T-helper 17 cell (primary cell): ENCODE data around the gene SLC9C2. TPM values are rescaled to one million over a fixed set of nuclear protein-coding genes. Genes with fewer than 3 reads are reported as not detected.
"Not testable (repeated sequence)": the region's sequence is repeated elsewhere in the genome, so short reads cannot be mapped to it uniquely, and the experiment has no call there.

Source experiments
- ATAC-seq: fragments of 150-1000 bp; cut with Tn5 transposase; 2 replicates; pipeline ENCODE4 v1.10.0; 2021; ENCODE audit warnings: mild to moderate bottlenecking, moderate library complexity
- DNase-seq, 3 donors: peaks; one replicate each; pipeline versions ENCODE4 v3.0.0 to v3.0.0-alpha.2; 2020 to 2021
- H3K9me3 ChIP-seq: one replicate; pipeline ENCODE4 v1.7.0; 2013; ENCODE audit warnings: low read length, mild to moderate bottlenecking; ENCODE audit not compliant: control insufficient read depth, poor library complexity, severe bottlenecking
- H3K27ac Mint-ChIP-seq: one replicate; pipeline ENCODE4 v1.8.0; 2022; ENCODE audit warnings: mild to moderate bottlenecking, moderate library complexity, mixed read lengths
- H3K27me3 Mint-ChIP-seq: one replicate; pipeline ENCODE4 v1.8.0; 2022; ENCODE audit warnings: mixed read lengths
- H3K36me3 Mint-ChIP-seq: one replicate; pipeline ENCODE4 v1.8.0; 2022; ENCODE audit warnings: low read depth, mixed read lengths
- H3K4me1 Mint-ChIP-seq: one replicate; pipeline ENCODE4 v1.8.0; 2022; ENCODE audit warnings: mild to moderate bottlenecking, mixed read lengths
- H3K4me3 Mint-ChIP-seq: one replicate; pipeline ENCODE4 v1.8.0; 2022; ENCODE audit warnings: mild to moderate bottlenecking, moderate library complexity, mixed read lengths
- total RNA-seq, 4 donors: library from RNA in 2 of 4; stranded (reverse) in 2 of 4; gene quantifications; one replicate each; pipeline ENCODE4 v1.2.3 and lab custom pipeline; 2022 to 2026

SLC9C2 gene, protein sequence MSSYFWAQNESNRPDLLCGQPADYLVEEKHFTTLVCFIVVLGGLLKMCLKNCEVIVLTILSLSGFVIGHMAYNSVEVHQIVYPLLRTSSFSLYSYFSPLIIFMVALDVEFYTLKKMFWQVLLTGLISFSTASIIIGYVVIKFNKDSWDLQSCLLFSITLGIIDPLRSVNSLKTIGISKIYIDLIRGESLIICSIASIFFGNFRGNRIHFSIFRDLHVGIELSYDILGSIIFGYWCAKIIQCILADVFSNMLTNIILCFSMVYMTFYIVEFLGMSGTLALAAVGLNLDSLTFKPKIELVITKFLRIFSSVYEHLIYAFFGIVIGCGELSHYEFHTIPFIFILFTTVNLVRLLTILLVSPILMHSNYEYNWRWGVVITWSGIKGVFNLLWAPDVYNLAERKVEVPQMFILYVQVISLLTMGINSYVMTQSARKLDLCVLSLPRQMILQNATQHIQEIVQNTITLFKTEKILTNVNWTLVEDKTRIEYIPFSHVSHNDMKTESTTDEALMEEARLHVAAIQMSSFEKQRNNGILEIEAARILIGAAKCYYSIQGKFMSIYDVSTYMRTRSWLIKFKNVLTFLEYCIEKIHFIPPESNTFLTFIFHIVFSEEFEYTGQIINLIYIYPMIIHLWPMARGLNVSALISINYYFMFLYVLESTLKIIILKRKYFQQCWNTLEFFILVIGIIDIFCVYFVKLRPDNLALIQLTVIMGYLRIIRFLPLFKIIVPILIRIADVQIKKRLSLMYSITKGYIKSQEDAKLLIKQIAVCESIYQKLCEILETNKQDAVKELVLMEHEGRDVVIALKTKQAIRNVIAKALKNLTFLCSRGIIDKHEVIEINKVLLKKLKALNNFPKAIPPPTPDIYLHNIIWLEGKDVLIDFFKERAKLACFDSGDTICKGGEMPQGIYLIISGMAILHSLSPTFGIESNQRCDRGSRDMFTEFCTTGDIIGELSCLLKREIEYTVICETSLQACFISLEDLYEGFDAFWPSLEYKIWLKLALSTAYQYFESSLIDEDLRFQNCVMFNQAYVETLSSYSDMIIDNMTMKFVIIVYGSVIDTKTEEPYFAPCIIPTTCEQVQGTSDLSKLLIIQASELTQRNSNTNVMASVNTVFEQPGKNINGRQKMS
- total RNA-seq (not detected), total RNA-seq (lab: John Stamatoyannopoulos, UW) (0 to 0.23 reads per million in 2 donors)

DNA sequence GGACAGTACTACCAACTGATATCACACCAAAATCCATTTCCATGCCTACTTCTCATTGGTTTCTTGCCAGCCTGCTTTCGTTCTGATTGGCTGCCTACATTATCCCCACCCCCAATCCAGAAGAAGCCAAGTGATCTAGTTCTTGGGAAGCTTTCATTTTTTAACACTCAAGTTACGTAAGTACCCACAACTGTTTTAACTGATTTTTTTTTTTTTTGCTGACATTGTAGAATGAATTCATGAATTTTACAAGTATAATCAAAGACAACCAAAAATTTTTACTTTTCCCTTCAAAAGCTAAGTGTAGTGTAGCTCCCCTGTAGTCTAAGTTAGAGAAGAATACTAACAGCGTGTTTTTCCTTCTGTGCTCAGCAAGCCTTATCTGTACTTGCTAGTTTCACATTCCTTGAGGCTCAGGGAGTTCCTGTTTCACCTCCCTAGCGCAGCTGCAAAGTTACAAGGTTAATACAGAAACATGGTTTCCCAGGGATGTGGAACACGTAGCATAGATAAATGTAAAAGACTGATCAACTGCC lies at the start of gene SLC9C2:
SLC9C2 (minus strand) TSS at position 17 of the 536 bp plus-strand sequence. CDS start 1,296 bp downstream, outside the sequence.
- ATAC-seq = no peak

DNA sequence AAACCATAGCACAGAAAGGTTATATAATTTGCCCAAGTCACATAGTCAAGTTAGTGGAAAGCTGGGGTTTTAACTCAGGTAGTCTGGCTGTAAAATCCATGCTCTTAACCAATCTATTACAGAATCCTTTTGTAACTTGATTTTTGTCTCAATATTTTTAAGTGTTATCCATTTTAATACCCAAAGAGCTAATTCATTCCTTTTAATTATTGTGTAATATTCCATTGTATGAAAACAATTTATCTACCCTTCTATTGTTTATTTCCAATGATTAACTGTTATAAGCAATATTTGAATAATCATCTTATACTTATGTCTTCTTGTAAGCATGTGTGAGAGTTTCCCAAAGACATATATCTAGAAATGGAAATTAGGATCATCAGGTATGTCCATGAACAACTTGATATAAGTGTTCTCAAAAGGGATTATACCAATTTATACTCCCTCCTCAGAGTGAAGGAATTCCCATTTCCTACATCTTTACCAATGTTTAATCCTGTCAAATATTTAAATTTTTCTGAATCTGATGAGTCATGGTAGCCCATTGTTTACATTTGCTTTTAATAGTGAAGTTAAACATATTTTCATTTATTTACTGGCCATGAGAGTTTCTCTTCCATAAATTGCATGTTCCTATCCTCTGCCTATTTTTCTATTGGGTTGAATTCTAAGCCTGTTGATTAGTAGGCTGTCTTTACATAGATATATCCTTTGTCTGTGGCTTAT lies 46.2 kb upstream of the SLC9C2 start:
- DNase-seq (no peak), ATAC-seq (no peak)
- H3K4me1 Mint-ChIP-seq = no peaks in the 10 kb centered on the region
- no peaks in the 10 kb centered on the region for H3K9me3 ChIP-seq
- H3K4me3 Mint-ChIP-seq = no peak overlapping the region
- H3K27ac Mint-ChIP-seq = no peak overlapping the region
- peaks cover 15% of the 10 kb centered on the region for H3K27me3 Mint-ChIP-seq
- H3K36me3 Mint-ChIP-seq = peaks cover 6% of the 10 kb centered on the region

More for the DNA sequence above, at the start of gene SLC9C2:
- DNase-seq = no peak
- Mint-ChIP-seq H3K4me1 (no peaks in the 10 kb centered on the region), H3K27me3 (peaks cover 35% of the 10 kb centered on the region), H3K4me3 (no peak within 1 kb of the TSS), H3K27ac (no peak within 1 kb of the TSS), H3K36me3 (peaks cover 7% of the 10 kb centered on the region)
- H3K9me3 ChIP-seq = no peaks in the 10 kb centered on the region

DNA sequence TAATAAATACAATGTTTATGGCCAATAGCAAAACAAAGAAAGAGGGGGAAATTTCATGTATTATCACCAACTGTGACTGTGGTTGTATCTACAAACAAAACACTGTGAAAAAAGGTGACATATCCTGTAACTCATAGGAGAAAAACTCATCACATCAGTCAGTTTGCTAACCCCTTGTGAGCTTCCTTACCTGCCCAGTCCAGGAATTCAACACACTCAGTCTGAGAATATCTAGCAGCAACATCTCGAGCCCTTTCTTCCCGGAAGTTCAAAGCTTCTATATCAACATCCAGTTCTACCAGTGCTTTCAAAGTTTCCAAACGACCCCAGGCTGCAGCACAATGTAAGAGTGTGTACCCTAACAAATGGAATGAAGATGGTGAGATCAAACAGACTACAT lies 43.8 kb upstream of the SLC9C2 start:
- Mint-ChIP-seq H3K27me3 (peaks cover 9% of the 10 kb centered on the region), H3K27ac (no peak overlapping the region), H3K4me1 (no peaks in the 10 kb centered on the region), H3K4me3 (no peak overlapping the region), H3K36me3 (peaks cover 3% of the 10 kb centered on the region)
- no peaks in the 10 kb centered on the region for H3K9me3 ChIP-seq
- DNase-seq (no peak), ATAC-seq (no peak)

GRCh38 chr1:173642450-173643139 lies 39.7 kb upstream of the SLC9C2 start:
- not testable (repeated sequence) for H3K4me1 Mint-ChIP-seq, H3K27ac Mint-ChIP-seq, H3K4me3 Mint-ChIP-seq, H3K9me3 ChIP-seq, DNase-seq, H3K36me3 Mint-ChIP-seq, ATAC-seq, H3K27me3 Mint-ChIP-seq

DNA sequence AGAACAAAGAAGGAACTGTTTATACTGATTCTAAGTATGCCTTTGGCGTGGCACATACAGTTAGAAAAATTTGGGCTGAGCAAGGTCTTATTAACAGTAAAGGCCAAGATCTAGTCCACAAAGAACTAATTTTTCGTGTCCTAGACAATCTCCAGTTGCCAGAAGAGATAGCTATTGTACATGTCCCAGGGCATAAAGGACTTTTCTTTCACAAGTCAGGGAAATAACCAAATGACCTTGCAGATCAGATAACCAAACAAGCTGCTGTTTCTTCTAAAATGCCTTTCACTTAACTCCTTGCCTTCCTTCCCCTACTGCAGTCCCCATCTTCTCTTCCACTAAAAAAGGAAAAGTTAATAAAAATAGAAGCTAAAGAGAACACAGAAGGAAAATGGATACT lies 36.2 kb upstream of the SLC9C2 start:
- no peak overlapping the region for H3K4me3 Mint-ChIP-seq
- H3K27ac Mint-ChIP-seq = no peak overlapping the region
- no peaks in the 10 kb centered on the region for H3K9me3 ChIP-seq
- no peaks in the 10 kb centered on the region for H3K36me3 Mint-ChIP-seq
- no peak for ATAC-seq
- peaks cover 5% of the 10 kb centered on the region for H3K27me3 Mint-ChIP-seq
- no peaks in the 10 kb centered on the region for H3K4me1 Mint-ChIP-seq
- no peak for DNase-seq

GRCh38 chr1:173638043-173639021 lies 35.5 kb upstream of the SLC9C2 start:
- Mint-ChIP-seq H3K36me3 (no peaks in the 10 kb centered on the region), H3K4me1 (no peaks in the 10 kb centered on the region), H3K4me3 (no peak overlapping the region), H3K27ac (no peak overlapping the region), H3K27me3 (peaks cover 5% of the 10 kb centered on the region)
- no peaks in the 10 kb centered on the region for H3K9me3 ChIP-seq
- ATAC-seq (no peak), DNase-seq (no peak)

DNA sequence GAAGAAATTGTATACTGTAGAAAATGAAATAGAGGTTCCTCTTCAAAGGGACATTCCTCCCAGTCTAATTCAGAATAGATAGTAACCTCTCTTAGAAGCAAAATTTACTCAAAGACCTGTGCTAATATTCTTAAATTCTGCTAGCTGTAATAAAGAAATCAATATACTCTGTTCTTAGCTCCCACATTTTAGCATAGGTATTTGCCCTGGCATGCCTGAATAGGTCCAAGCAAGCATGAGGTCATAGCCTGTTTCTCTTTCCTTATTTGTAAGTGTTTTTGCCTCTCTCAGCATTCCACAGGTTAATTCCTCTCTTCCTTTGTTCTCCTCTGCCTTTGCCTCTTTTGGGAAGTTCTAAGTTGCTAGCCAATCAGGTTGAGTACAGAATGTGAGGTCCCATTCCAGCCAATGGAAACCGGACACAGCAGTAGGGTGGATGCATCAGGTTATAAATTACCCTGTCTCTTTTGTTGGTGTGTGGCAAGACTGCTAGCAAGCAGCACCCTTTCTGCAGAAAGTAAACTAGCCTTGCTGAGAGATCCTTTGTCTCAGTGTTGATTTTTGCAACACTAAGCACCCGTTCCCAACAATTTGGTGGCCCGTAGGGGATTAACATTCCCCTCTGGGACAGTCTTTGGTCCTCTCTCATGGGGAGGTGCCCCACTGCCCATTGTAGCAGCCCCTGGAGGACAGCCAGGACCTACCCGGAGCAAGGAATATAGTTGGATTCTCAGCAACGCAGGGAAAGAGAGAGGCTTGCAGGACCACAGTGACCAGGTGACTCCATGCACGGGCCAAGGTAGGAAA lies 34.6 kb upstream of the SLC9C2 start:
- not testable (repeated sequence) for H3K4me3 Mint-ChIP-seq, H3K4me1 Mint-ChIP-seq, ATAC-seq

GRCh38 chr1:173635116-173635515 lies 32.2 kb upstream of the SLC9C2 start, which contains the start of gene TEX50:
Gene TEX50 (plus strand): TSS chr1:173635338. CDS start chr1:173635522, 184 bp downstream.
- Mint-ChIP-seq H3K4me3 (no peak within 1 kb of the TSS), H3K27ac (no peak within 1 kb of the TSS), H3K27me3 (peaks cover 5% of the 10 kb centered on the region), H3K36me3 (no peaks in the 10 kb centered on the region), H3K4me1 (no peaks in the 10 kb centered on the region)
- DNase-seq (no peak), ATAC-seq (no peak)
- no peaks in the 10 kb centered on the region for H3K9me3 ChIP-seq

More for the DNA sequence above, 34.6 kb upstream of the SLC9C2 start:
- not testable (repeated sequence) for H3K9me3 ChIP-seq, H3K36me3 Mint-ChIP-seq, H3K27me3 Mint-ChIP-seq, DNase-seq, H3K27ac Mint-ChIP-seq

DNA sequence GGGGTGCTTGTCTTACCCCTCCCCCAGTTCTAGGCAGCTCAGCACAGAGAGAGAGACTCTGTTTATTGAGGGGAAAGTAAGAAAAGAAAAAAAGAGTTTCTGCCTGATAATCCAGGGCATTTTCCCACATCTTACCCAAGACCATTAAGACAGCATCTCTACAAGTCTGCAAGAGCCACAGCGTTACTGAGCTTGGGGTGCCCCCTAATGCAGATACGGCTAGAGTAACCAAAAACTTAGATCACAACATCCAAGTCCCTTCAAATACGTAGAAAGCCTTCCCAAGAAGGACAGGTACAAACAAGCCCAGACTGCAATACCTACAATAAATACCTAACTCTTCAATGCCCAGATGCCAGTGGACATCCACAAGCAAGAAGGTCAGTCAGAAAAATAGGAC lies 26.0 kb upstream of the SLC9C2 start:
- no peak for DNase-seq
- ATAC-seq = no peak
- peaks cover 2% of the 10 kb centered on the region for H3K36me3 Mint-ChIP-seq
- H3K27me3 Mint-ChIP-seq = peaks cover 6% of the 10 kb centered on the region
- H3K4me3 Mint-ChIP-seq = no peak overlapping the region
- H3K27ac Mint-ChIP-seq = no peak overlapping the region
- H3K9me3 ChIP-seq = no peaks in the 10 kb centered on the region
- H3K4me1 Mint-ChIP-seq = no peaks in the 10 kb centered on the region

DNA sequence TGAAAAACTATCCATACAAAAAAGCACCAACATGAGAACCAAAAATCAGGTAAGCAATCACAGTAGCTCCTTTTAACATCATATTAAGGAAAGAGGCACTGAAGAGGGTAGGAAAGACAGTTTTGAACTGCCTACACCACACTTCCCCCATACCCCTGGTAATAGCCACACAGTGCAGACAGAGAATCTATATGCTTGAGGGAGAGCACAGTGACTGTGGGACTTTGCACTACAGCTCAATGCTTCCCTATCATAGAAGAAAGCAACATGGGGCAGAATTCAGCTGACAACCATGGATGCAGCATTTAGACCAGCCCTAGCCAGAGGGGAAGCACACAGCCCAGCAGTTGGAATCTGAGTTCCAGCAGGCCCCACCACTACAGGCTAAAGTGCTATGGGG lies 24.4 kb upstream of the SLC9C2 start:
- H3K4me3 Mint-ChIP-seq = no peak overlapping the region
- no peaks in the 10 kb centered on the region for H3K4me1 Mint-ChIP-seq
- peaks cover 2% of the 10 kb centered on the region for H3K36me3 Mint-ChIP-seq
- DNase-seq = no peak
- peaks cover 6% of the 10 kb centered on the region for H3K27me3 Mint-ChIP-seq
- H3K27ac Mint-ChIP-seq = no peak overlapping the region
- ATAC-seq = no peak
- H3K9me3 ChIP-seq = no peaks in the 10 kb centered on the region
